ENCODE data around the gene SERPINB6.
"Not testable (repeated sequence)": the region's sequence is repeated elsewhere in the genome, so short reads cannot be mapped to it uniquely, and the experiment has no call there.

Gene SERPINB6

GRCh38 chr6:3011592-3011991, 40.2 kb upstream of the SERPINB6 start:
- Histone ChIP-seq H3K4me3 (replicated peaks; ENCODE audit: insufficient read depth, low read length) (no peak overlapping the region), H3K27me3 (ENCODE audit: insufficient read depth, poor library complexity, severe bottlenecking) (no peaks in the 10 kb centered on the region), H3K27ac (replicated peaks) (peak overlapping the region; percentile 70)
- TF ChIP-seq POLR2AphosphoS5 (IDR thresholded peaks at IDR 0.05; ENCODE audit: low read depth) (no peak), SPI1 (IDR thresholded peaks at IDR 0.05; ENCODE audit: borderline replicate concordance, low read depth) (no peak), CTCF (IDR thresholded peaks at IDR 0.05; ENCODE audit: insufficient read depth, low read length) (no peak), GABPA (IDR thresholded peaks at IDR 0.05; ENCODE audit: low read depth) (no peak), REST (IDR thresholded peaks at IDR 0.05; ENCODE audit: insufficient replicate concordance, low read depth) (no peak)
- DNase-seq (ENCODE audit: low read depth in 1 of 2, low spot score in 1 of 2): no peak

- Histone ChIP-seq H3K4me3 (replicated peaks; ENCODE audit: insufficient read depth, low read length) (no peak overlapping the region), H3K27me3 (ENCODE audit: insufficient read depth, poor library complexity, severe bottlenecking) (no peaks in the 10 kb centered on the region), H3K27ac (replicated peaks) (peak overlapping the region; percentile 70)
- DNase-seq (ENCODE audit: low read depth in 1 of 2, low spot score in 1 of 2): no peak
- TF ChIP-seq SPI1 (IDR thresholded peaks at IDR 0.05; ENCODE audit: borderline replicate concordance, low read depth) (no peak), REST (IDR thresholded peaks at IDR 0.05; ENCODE audit: insufficient replicate concordance, low read depth) (no peak), CTCF (IDR thresholded peaks at IDR 0.05; ENCODE audit: insufficient read depth, low read length) (no peak)
Observed at GRCh38 chr6:3011158-3011557, 39.8 kb upstream of the SERPINB6 start.

GRCh38 chr6:3009930-3010329, 38.6 kb upstream of the SERPINB6 start:
- Histone ChIP-seq H3K27me3 (ENCODE audit: insufficient read depth, poor library complexity, severe bottlenecking) (no peaks in the 10 kb centered on the region), H3K27ac (replicated peaks) (no peak overlapping the region), H3K4me3 (replicated peaks; ENCODE audit: insufficient read depth, low read length) (no peak overlapping the region)
- no peak for DNase-seq (ENCODE audit: low read depth in 1 of 2, low spot score in 1 of 2)
- TF ChIP-seq REST (IDR thresholded peaks at IDR 0.05; ENCODE audit: insufficient replicate concordance, low read depth) (no peak), GABPA (IDR thresholded peaks at IDR 0.05; ENCODE audit: low read depth) (no peak), CTCF (IDR thresholded peaks at IDR 0.05; ENCODE audit: insufficient read depth, low read length) (no peak), POLR2AphosphoS5 (IDR thresholded peaks at IDR 0.05; ENCODE audit: low read depth) (no peak), SPI1 (IDR thresholded peaks at IDR 0.05; ENCODE audit: borderline replicate concordance, low read depth) (no peak)

- DNase-seq (ENCODE audit: low read depth in 1 of 2, low spot score in 1 of 2); H3K4me3 ChIP-seq (replicated peaks; ENCODE audit: insufficient read depth, low read length); H3K27ac ChIP-seq (replicated peaks): not testable (repeated sequence)
Observed at GRCh38 chr6:3008712-3009265, 37.4 kb upstream of the SERPINB6 start.

More at GRCh38 chr6:3008712-3009265, 37.4 kb upstream of the SERPINB6 start:
- H3K27me3 ChIP-seq (ENCODE audit: insufficient read depth, poor library complexity, severe bottlenecking): not testable (repeated sequence)

All from HL-60 (cell line).